ENCODE data around the gene DNPH1. TPM values are rescaled to one million over a fixed set of nuclear protein-coding genes. Genes with fewer than 3 reads are reported as not detected.

Gene DNPH1
- total RNA-seq, 1 experiment from 2014 or later = 43.0 TPM

GRCh38 chr6:43254846-43255245 lies 25.6 kb upstream of the DNPH1 start:
- Histone ChIP-seq H3K36me3 (no peaks in the 10 kb centered on the region), H3K4me3 (no peak overlapping the region), H3K27me3 (no peaks in the 10 kb centered on the region; the same call in 1 of the 2 replicates), H3K9me3 (no peaks in the 10 kb centered on the region)
- DNase-seq = no peak

GRCh38 chr6:43254138-43254817 lies 25.0 kb upstream of the DNPH1 start:
- DNase-seq = no peak
- no peaks in the 10 kb centered on the region; the same call in 1 of the 2 replicates for H3K27me3 ChIP-seq
- H3K36me3 ChIP-seq = no peaks in the 10 kb centered on the region

GRCh38 chr6:43253401-43253800 lies 24.1 kb upstream of the DNPH1 start:
- H3K36me3 ChIP-seq = no peaks in the 10 kb centered on the region
- no peak for DNase-seq
- no peak overlapping the region for H3K4me3 ChIP-seq
- no peaks in the 10 kb centered on the region; the same call in 1 of the 2 replicates for H3K27me3 ChIP-seq
- H3K9me3 ChIP-seq = no peaks in the 10 kb centered on the region

More at GRCh38 chr6:43254138-43254817, 25.0 kb upstream of the DNPH1 start:
- Histone ChIP-seq H3K4me3 (no peak overlapping the region), H3K9me3 (no peaks in the 10 kb centered on the region)

- H3K4me3 ChIP-seq = no peak overlapping the region
- H3K9me3 ChIP-seq = no peaks in the 10 kb centered on the region
- no peaks in the 10 kb centered on the region; the same call in 1 of the 2 replicates for H3K27me3 ChIP-seq
- no peaks in the 10 kb centered on the region for H3K36me3 ChIP-seq
- DNase-seq = no peak
These were observed 21.7 kb upstream of the DNPH1 start for GRCh38 chr6:43250992-43251373.

GRCh38 chr6:43248791-43249190 lies 19.5 kb upstream of the DNPH1 start:
- no peak overlapping the region for H3K4me3 ChIP-seq
- DNase-seq = no peak
- no peaks in the 10 kb centered on the region; the same call in 1 of the 2 replicates for H3K27me3 ChIP-seq
- H3K9me3 ChIP-seq = no peaks in the 10 kb centered on the region
- H3K36me3 ChIP-seq = no peaks in the 10 kb centered on the region

- H3K36me3 ChIP-seq = no peaks in the 10 kb centered on the region
- H3K27me3 ChIP-seq = peaks cover 2% of the 10 kb centered on the region; the same call in 1 of the 2 replicates
- H3K9me3 ChIP-seq = no peaks in the 10 kb centered on the region
- H3K4me3 ChIP-seq = no peak overlapping the region
- DNase-seq = no peak
These were observed 18.8 kb upstream of the DNPH1 start for GRCh38 chr6:43248101-43248500.

GRCh38 chr6:43247114-43247999 lies 18.1 kb upstream of the DNPH1 start:
- H3K27me3 ChIP-seq = peaks cover 6% of the 10 kb centered on the region; the same call in 1 of the 2 replicates
- no peaks in the 10 kb centered on the region for H3K9me3 ChIP-seq
- no peak for DNase-seq
- no peak overlapping the region for H3K4me3 ChIP-seq
- no peaks in the 10 kb centered on the region for H3K36me3 ChIP-seq

- Histone ChIP-seq H3K4me3 (no peak overlapping the region), H3K36me3 (no peaks in the 10 kb centered on the region), H3K9me3 (no peaks in the 10 kb centered on the region), H3K27me3 (peaks cover 6% of the 10 kb centered on the region; the same call in 1 of the 2 replicates)
- no peak for DNase-seq
These were observed 17.2 kb upstream of the DNPH1 start for GRCh38 chr6:43246301-43247113.

GRCh38 chr6:43243664-43244321 lies 14.5 kb upstream of the DNPH1 start:
- DNase-seq = no peak
- H3K9me3 ChIP-seq = 0 out of 2 replicates have a peak, but pooled peaks cover 4% of the 10 kb centered on the region
- no peak overlapping the region for H3K4me3 ChIP-seq
- H3K27me3 ChIP-seq = peaks cover 6% of the 10 kb centered on the region; the same call in 1 of the 2 replicates
- H3K36me3 ChIP-seq = no peaks in the 10 kb centered on the region

- H3K36me3 ChIP-seq = no peaks in the 10 kb centered on the region
- H3K9me3 ChIP-seq = 0 out of 2 replicates have a peak, but pooled peaks cover 4% of the 10 kb centered on the region
- no peak for DNase-seq
- H3K27me3 ChIP-seq = peaks cover 6% of the 10 kb centered on the region; the same call in 1 of the 2 replicates
- H3K4me3 ChIP-seq = no peak within 1 kb of the TSS
These were observed 13.8 kb upstream of the DNPH1 start, which contains the start of gene TTBK1 for GRCh38 chr6:43242908-43243663. Gene TTBK1 (plus strand): TSS chr6:43243481. CDS start chr6:43246661, 3,180 bp downstream.

- H3K9me3 ChIP-seq = 0 out of 2 replicates have a peak, but pooled peaks cover 4% of the 10 kb centered on the region
- no peak for DNase-seq
- H3K27me3 ChIP-seq = peaks cover 6% of the 10 kb centered on the region; the same call in 1 of the 2 replicates
- no peaks in the 10 kb centered on the region for H3K36me3 ChIP-seq
- H3K4me3 ChIP-seq = no peak overlapping the region
These were observed 12.2 kb upstream of the DNPH1 start for GRCh38 chr6:43241446-43241845.

GRCh38 chr6:43240950-43241349 lies 11.7 kb upstream of the DNPH1 start:
- peaks cover 6% of the 10 kb centered on the region; the same call in 1 of the 2 replicates for H3K27me3 ChIP-seq

GRCh38 chr6:43239054-43239453 lies 9.8 kb upstream of the DNPH1 start:
- H3K36me3 ChIP-seq = no peaks in the 10 kb centered on the region
- no peak overlapping the region for H3K4me3 ChIP-seq
- no peak for DNase-seq
- 0 out of 2 replicates have a peak, but pooled peaks cover 4% of the 10 kb centered on the region for H3K9me3 ChIP-seq
- H3K27me3 ChIP-seq = peaks cover 6% of the 10 kb centered on the region; the same call in 1 of the 2 replicates

More at GRCh38 chr6:43240950-43241349, 11.7 kb upstream of the DNPH1 start:
- Histone ChIP-seq H3K36me3 (no peaks in the 10 kb centered on the region), H3K4me3 (no peak overlapping the region), H3K9me3 (0 out of 2 replicates have a peak, but pooled peaks cover 4% of the 10 kb centered on the region)
- DNase-seq = no peak

GRCh38 chr6:43235841-43236240 lies 6.6 kb upstream of the DNPH1 start:
- DNase-seq = no peak
- H3K27me3 ChIP-seq = no peaks in the 10 kb centered on the region
- no peak overlapping the region for H3K4me3 ChIP-seq
- 0 out of 2 replicates have a peak, but pooled peaks cover 4% of the 10 kb centered on the region for H3K9me3 ChIP-seq
- no peaks in the 10 kb centered on the region for H3K36me3 ChIP-seq

Measured in MG63 (cell line).